HG03196 (cell line): ENCODE results near the gene PAQR3.
A peak's percentile ranks its signal among the peaks of the same experiment; 100 is the strongest.
"Not testable (repeated sequence)": the region's sequence is repeated elsewhere in the genome, so short reads cannot be mapped to it uniquely, and the experiment has no call there.

Experiments
- ATAC-seq: cut with Tn5 transposase; IDR thresholded peaks from one replicate; pipeline ENCODE4 v1.9.1; 2021; ENCODE audit not compliant: unreplicated experiment

PAQR3 gene

DNA sequence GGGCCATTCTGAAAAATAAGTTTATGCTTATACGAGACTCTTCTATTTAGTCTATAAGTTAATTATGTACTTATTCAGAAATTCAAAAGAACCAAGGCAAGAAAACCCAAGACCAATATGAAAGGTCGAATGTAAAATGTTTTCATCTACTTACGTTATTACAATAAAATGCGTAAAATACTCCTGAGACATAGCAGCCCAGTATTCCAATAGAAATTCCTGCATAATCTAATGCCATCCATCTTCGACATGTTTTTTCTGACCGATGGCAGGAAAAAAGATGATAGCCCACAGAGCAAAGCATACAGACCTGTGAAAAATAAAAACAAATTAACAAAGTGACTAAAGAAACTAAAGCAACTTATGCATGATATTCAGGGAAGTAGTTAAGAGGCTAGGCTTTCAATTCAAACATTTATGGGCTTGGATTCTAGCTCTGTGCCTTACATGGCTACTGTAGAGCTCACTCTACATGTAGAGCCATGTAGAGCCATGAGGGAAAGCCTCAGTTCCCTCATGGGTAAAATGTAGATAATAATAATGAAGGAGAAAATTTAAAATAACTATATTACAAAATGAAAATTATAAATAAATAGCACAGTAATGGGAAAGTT, 9.1 kb downstream of the PAQR3 start:
- no peak for ATAC-seq

GRCh38 chr4:78928835-78929234, 10.4 kb downstream of the PAQR3 start:
- no peak for ATAC-seq

DNA sequence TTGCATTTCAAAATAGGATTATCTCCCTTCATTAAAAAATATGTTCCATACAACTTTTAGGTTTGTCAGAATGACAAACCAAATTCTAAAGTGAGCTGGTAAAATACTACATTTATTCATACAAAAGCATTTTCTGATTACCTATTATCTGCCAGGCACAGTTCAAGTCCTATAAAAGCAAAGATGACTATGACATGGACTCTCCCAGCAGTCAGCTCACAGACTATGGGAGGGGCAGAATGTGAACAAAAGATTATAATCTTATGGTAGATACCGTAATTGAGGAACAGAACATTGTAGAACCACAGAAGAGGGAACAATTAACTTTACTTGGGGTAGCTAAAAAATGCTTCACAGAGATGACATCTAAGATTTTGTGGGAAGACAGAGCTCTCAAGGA, 12.4 kb downstream of the PAQR3 start:
- ATAC-seq, result no peak

DNA sequence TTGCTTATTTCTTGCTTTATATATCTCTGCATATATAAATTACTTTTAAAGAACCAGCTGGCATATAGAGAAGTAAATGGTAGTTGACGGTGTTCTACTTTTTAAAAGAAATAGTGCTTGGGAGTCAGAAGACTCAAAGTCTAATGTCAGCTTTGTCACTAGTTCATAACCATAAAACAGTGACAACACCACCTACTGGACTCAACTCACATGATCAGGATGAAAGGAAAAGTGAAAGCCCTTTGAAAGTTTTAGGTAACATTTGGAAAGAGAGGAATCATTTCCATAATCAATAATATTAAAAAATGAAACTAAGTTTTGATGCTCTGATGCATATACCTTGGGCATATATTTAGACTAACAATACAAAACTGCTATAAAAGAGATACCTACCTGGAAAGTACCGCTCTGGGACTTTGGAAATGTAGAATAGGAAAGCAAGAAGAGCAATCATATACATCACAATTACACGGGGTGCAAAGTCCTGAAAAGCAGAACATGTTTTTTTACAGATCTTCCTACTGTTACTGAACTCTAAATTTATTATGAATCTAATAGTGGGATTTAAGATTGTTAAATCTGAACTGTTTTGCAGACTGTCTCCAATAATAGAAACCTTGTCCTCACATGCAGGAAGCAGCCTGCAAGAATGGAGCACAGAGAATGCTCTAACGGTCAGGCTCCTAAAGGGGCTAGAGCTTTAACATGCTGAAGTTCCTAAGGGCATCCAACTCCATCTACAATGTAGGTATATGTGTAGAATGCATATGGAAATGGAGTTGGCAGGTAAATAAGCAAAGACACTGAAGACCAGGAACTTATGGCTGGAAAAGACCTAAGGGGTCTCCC, 15.6 kb downstream of the PAQR3 start:
- ATAC-seq, result peak; percentile 57

- no peak for ATAC-seq
These were observed 17.0 kb downstream of the PAQR3 start for GRCh38 chr4:78922207-78922606.

GRCh38 chr4:78910612-78911011, 28.6 kb downstream of the PAQR3 start:
- ATAC-seq, result no peak

GRCh38 chr4:78908974-78909373, 30.3 kb downstream of the PAQR3 start:
- ATAC-seq, result not testable (repeated sequence)

- ATAC-seq, result no peak
These were observed 31.6 kb downstream of the PAQR3 start for GRCh38 chr4:78907638-78908037.

DNA sequence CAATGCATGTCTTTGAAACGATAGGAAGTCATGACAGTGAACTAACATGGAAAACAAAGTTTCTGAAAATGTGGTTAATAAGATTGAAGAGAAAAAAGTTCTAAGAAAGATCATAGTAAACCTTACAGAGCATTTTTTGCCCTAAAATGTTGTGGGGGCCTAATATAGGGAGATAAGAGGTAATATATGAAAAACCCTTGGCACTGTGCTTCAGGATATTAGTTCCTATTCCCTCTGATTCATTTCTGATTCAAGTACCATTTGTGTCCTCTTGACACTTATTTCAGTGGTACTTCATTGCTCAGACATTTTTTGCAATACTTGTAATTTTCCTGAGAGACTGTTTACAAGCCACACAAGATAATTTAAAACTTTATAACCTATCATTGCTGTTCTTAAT, 35.1 kb downstream of the PAQR3 start:
- ATAC-seq, result no peak

GRCh38 chr4:78902298-78902697, 36.9 kb downstream of the PAQR3 start:
- ATAC-seq, result no peak

- ATAC-seq, result no peak
These were observed 37.4 kb downstream of the PAQR3 start for GRCh38 chr4:78901882-78902281.

DNA sequence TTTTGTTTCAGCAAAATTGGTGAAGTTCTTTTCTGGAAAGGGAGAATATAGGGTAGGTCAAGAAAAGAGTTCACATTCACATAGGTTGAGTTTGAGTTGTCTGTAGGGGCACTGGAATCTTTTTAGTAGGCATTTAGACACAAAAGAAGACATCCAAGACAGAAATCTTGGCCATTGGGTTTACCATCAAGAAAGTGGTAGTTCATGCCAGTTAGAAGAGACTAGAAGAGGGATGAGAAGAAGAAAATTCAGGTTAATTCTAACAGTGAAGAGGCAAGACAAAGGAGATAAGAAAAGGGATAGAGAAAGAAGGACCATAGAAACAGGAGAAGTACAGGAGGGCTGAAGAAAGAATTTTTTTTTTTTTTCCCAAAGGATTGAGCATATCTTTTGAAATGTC, 39.9 kb downstream of the PAQR3 start:
- ATAC-seq, result no peak

GRCh38 chr4:78889955-78890354, 49.3 kb downstream of the PAQR3 start:
- ATAC-seq, result no peak

DNA sequence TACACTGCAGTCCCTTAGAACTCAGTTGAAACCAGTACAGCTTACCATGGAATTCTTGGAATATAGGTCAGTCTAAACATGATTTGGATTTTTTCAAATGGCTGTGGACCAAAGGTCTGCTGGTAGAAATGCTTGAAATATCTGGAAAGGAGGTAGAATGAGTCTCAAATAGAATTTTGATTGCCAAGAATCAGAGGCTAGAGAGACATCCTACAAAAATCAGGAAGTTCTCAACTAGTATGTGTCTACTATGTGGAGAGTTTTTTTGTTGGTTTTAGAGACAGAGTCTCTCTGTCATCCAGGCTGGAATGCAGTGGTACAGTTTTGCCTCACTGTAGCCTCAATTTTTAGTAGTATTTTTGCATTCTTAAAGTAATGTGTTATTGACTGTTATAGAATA, 53.6 kb downstream of the PAQR3 start:
- no peak for ATAC-seq

- no peak for ATAC-seq
These were observed 58.3 kb downstream of the PAQR3 start for GRCh38 chr4:78880874-78881492.

GRCh38 chr4:78878031-78878430, 61.2 kb downstream of the PAQR3 start:
- no peak for ATAC-seq

- ATAC-seq, result no peak
These were observed 62.5 kb downstream of the PAQR3 start for GRCh38 chr4:78876568-78877320.

- ATAC-seq, result no peak
These were observed 69.2 kb downstream of the PAQR3 start for GRCh38 chr4:78870056-78870455.

DNA sequence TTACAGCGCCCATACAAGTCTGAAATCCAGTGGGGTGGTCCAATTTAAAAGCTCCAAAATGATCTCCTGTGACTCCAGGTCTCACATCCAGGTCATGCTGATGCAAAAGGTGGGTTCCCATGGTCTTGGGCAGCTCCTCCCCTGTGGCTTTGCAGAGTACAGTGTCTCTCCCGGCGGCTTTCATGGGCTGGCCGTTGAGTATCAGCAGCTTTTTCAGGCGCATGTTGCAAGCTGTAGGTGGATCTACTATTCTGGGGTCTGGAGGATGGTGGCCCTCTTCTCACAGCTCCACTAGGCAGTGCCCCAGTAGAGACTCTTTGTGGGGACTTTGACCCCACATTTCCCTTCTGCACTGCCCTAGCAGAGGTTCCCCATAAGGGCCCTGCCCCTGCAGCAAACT, 70.5 kb downstream of the PAQR3 start:
- not testable (repeated sequence) for ATAC-seq

GRCh38 chr4:78865451-78865850, 73.8 kb downstream of the PAQR3 start:
- no peak for ATAC-seq

- peak; percentile 45 for ATAC-seq
These were observed 74.7 kb downstream of the PAQR3 start for GRCh38 chr4:78864405-78865024.
